Loucy (cell line): ENCODE data around the gene DIP2A.

ENCODE experiments used
- H2AFZ ChIP-seq: fragments of 200-600 bp; sonication (generic); 2 replicates; pipeline ENCODE4 v1.6.0; 2016; ENCODE audit warnings: antibody characterized with exemption, mild to moderate bottlenecking, low read length, moderate library complexity
- H3F3A ChIP-seq: fragments of 200-600 bp; 2 replicates; pipeline ENCODE4 v1.6.0; 2016; ENCODE audit warnings: antibody characterized with exemption, low read depth, mild to moderate bottlenecking
- H3K27me3 ChIP-seq: fragments of 200-600 bp; sonication (generic); 2 replicates; pipeline ENCODE4 v1.6.1; 2014; ENCODE audit warnings: low read length, mild to moderate bottlenecking; ENCODE audit not compliant: insufficient read depth, poor library complexity, severe bottlenecking
- H3K36me3 ChIP-seq: fragments of 200-600 bp; sonication (generic); 2 replicates; pipeline ENCODE4 v1.6.1; 2016; ENCODE audit warnings: low read length; ENCODE audit not compliant: insufficient read depth
- H3K4me1 ChIP-seq: fragments of 200-600 bp; sonication (generic); 2 replicates; pipeline ENCODE4 v1.5.1; 2014; ENCODE audit warnings: low read length, mild to moderate bottlenecking; ENCODE audit not compliant: insufficient read depth, poor library complexity, severe bottlenecking
- H3K4me2 ChIP-seq: fragments of 200-600 bp; sonication (generic); 2 replicates; pipeline ENCODE4 v1.6.0; 2014; ENCODE audit warnings: antibody characterized with exemption, low read length, low read depth, mild to moderate bottlenecking; ENCODE audit not compliant: poor library complexity, severe bottlenecking
- H3K4me3 ChIP-seq: fragments of 200-600 bp; sonication (generic); 2 replicates; pipeline ENCODE4 v1.5.1; 2014; ENCODE audit warnings: low read length, mild to moderate bottlenecking, mixed read lengths; ENCODE audit not compliant: poor library complexity, severe bottlenecking
- H3K79me2 ChIP-seq: fragments of 200-600 bp; sonication (generic); 2 replicates; pipeline ENCODE4 v1.6.1; 2014; ENCODE audit warnings: low read length; ENCODE audit not compliant: insufficient read depth
- H3K9ac ChIP-seq: fragments of 200-600 bp; sonication (generic); 2 replicates; pipeline ENCODE4 v1.6.0; 2014; ENCODE audit warnings: mild to moderate bottlenecking, low read depth, low read length, moderate library complexity; ENCODE audit not compliant: poor library complexity, severe bottlenecking
- H3K9me2 ChIP-seq: fragments of 200-600 bp; sonication (generic); replicated peaks from 2 replicates; pipeline ENCODE4 v1.6.1; 2016; ENCODE audit warnings: low read depth, low read length, mixed read lengths
- H3K9me3 ChIP-seq: fragments of 200-600 bp; sonication (generic); 2 replicates; pipeline ENCODE4 v1.6.1; 2014; ENCODE audit warnings: mild to moderate bottlenecking, antibody characterized with exemption, low read length, low read depth; ENCODE audit not compliant: insufficient read depth
- H4K20me1 ChIP-seq: fragments of 200-600 bp; sonication (generic); 2 replicates; pipeline ENCODE4 v1.6.0; 2014; ENCODE audit warnings: antibody characterized with exemption, low read length, mild to moderate bottlenecking; ENCODE audit not compliant: insufficient read depth, poor library complexity, severe bottlenecking
- CTCF ChIP-seq: fragments of 200-600 bp; sonication (generic); conservative IDR thresholded peaks from 2 replicates; pipeline ENCODE4 v1.5.1; 2014; ENCODE audit warnings: mild to moderate bottlenecking, antibody characterized with exemption, low read length
- EZH2phosphoT487 ChIP-seq: fragments of 200-600 bp; IDR thresholded peaks from 2 replicates; pipeline ENCODE4 v1.6.1; 2018; ENCODE audit warnings: antibody characterized with exemption, mild to moderate bottlenecking, moderate library complexity, borderline replicate concordance

The DIP2A gene

GRCh38 chr21:46428286-46428685 lies 30.4 kb upstream of the DIP2A start:
- no peak overlapping the region for H3K4me3 ChIP-seq
- H3K4me2 ChIP-seq, result no peak overlapping the region
- H3K36me3 ChIP-seq, result peaks cover 55% of the 10 kb centered on the region; the same call in 1 of the 2 replicates
- TF ChIP-seq EZH2phosphoT487, result no peak
- TF ChIP-seq CTCF, result no peak
- H3K9me2 ChIP-seq, result no peaks in the 10 kb centered on the region
- H3K4me1 ChIP-seq, result peaks cover 9% of the 10 kb centered on the region
- H2AFZ ChIP-seq, result no peak overlapping the region
- no peaks in the 10 kb centered on the region for H3K27me3 ChIP-seq
- H3K9me3 ChIP-seq, result no peaks in the 10 kb centered on the region
- H3K79me2 ChIP-seq, result no peaks in the 10 kb centered on the region
- H3F3A ChIP-seq, result peaks cover 7% of the 10 kb centered on the region; the same call in 1 of the 2 replicates
- no peak overlapping the region for H3K9ac ChIP-seq
- no peaks in the 10 kb centered on the region for H4K20me1 ChIP-seq

- Histone ChIP-seq H3K9ac (no peak overlapping the region), H3F3A (peaks cover 3% of the 10 kb centered on the region; the same call in 1 of the 2 replicates), H3K4me3 (no peak overlapping the region), H3K36me3 (peaks cover 56% of the 10 kb centered on the region; the same call in 1 of the 2 replicates), H3K27me3 (no peaks in the 10 kb centered on the region), H3K9me2 (no peaks in the 10 kb centered on the region), H3K4me2 (no peak overlapping the region), H3K4me1 (peaks cover 2% of the 10 kb centered on the region), H2AFZ (no peak overlapping the region), H4K20me1 (no peaks in the 10 kb centered on the region), H3K9me3 (no peaks in the 10 kb centered on the region), H3K79me2 (no peaks in the 10 kb centered on the region)
- TF ChIP-seq CTCF (no peak), EZH2phosphoT487 (no peak)
Observed at GRCh38 chr21:46428987-46429710, 29.5 kb upstream of the DIP2A start.

- Histone ChIP-seq H3K27me3 (no peaks in the 10 kb centered on the region), H3F3A (no peaks in the 10 kb centered on the region), H3K4me2 (no peak overlapping the region), H3K36me3 (peaks cover 63% of the 10 kb centered on the region; the same call in 1 of the 2 replicates), H4K20me1 (no peaks in the 10 kb centered on the region), H3K79me2 (no peaks in the 10 kb centered on the region), H3K4me3 (no peak overlapping the region), H3K9me2 (no peaks in the 10 kb centered on the region), H3K9me3 (no peaks in the 10 kb centered on the region), H3K9ac (no peak overlapping the region), H3K4me1 (no peaks in the 10 kb centered on the region), H2AFZ (no peak overlapping the region)
- no peak for TF ChIP-seq EZH2phosphoT487
- no peak for TF ChIP-seq CTCF
Observed at GRCh38 chr21:46429754-46430681, 28.7 kb upstream of the DIP2A start.
